GM19043 (cell line): ENCODE data around the gene LMO7.

Experiments used
- ATAC-seq: cut with Tn5 transposase; IDR thresholded peaks from one replicate; pipeline ENCODE4 v1.9.1; 2021; ENCODE audit warnings: low read depth; ENCODE audit not compliant: unreplicated experiment

The LMO7 gene

GRCh38 chr13:75873494-75873893, 237.4 kb downstream of the LMO7 start:
- no peak for ATAC-seq

- ATAC-seq, result no peak
Observed at GRCh38 chr13:75875450-75875849, 239.3 kb downstream of the LMO7 start.

- ATAC-seq, result peak; percentile 95
Observed at GRCh38 chr13:75876142-75877050, 240.3 kb downstream of the LMO7 start.

DNA sequence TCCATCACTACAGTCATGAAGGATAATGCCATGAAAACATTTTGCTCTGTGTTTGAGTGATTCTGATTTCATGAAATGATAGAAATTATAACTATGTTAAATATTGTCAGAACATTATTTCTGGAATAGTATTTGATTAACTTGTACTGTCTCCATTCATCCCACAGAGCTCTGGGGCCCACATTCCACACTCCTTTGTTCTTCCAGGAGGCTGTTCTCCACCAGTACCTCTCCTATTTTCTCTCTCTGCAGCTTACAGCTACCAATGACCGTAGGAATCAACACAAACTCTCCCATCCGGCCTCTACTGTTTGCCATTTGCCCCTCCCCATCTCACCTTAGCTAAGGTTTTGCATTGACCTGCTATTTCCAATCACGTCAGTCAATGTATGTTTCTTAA, 240.9 kb downstream of the LMO7 start:
- ATAC-seq, result no peak

- no peak for ATAC-seq
Observed at GRCh38 chr13:75879656-75880055, 243.5 kb downstream of the LMO7 start.

- ATAC-seq, result no peak
Observed at GRCh38 chr13:75881109-75881775, 245.1 kb downstream of the LMO7 start.

DNA sequence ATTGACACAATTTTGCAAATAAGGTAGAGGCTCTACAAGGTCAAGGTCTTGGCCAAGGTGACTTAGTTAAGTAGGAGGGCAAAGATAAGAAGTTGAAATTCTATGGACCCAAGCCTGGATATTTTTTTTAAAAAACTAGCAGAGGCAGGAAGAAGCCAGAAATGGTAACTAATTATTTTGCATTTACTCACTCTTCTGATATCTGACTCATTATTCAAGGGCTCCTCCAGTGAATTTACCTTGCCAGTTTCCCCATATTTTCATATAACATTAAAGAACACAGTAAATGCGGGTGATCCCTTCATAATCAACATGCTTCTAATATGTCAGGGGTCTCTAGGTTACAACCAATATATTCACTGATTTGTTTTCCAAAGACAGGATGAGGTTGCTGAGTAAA, 246.1 kb downstream of the LMO7 start:
- ATAC-seq, result no peak

- ATAC-seq, result no peak
Observed at GRCh38 chr13:75889427-75889826, 253.3 kb downstream of the LMO7 start.

DNA sequence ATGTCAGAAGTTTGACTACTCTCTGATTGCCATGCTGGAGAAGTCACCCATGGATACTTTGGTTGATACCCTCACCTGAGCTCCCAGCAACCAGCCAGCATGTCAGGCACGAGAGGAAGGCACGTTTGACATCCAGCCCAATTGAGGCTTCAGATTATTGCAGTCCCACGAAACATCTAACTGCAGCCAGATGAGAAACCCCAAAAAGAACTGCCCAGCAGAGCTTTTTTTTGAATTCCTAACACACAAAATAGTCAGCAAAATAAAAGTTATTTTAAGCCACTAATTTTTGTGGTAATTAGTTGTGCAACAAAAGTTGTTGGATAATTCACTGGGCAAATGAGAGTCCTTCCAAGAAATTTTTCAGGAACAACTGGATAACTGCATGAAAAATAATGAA, 259.0 kb downstream of the LMO7 start:
- no peak for ATAC-seq

DNA sequence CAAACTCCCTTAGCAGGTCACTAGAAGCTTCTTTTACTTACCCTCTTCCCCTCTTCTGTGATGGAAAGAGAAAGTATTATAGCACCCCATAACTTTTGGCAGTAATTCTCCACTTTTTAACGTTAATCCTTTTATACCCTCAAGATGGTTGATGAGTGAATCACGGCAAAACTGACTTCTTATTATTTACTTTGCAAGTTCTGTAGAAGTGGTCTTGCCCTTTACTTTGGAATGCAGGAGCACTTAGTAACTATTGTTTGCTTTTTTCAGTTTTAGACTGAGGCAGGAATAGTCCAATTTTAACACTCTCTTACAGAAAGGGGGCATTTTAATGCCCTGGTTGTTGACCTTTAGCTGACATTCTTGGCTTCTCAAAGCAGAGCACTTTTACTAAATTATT, 260.1 kb downstream of the LMO7 start:
- ATAC-seq, result no peak

DNA sequence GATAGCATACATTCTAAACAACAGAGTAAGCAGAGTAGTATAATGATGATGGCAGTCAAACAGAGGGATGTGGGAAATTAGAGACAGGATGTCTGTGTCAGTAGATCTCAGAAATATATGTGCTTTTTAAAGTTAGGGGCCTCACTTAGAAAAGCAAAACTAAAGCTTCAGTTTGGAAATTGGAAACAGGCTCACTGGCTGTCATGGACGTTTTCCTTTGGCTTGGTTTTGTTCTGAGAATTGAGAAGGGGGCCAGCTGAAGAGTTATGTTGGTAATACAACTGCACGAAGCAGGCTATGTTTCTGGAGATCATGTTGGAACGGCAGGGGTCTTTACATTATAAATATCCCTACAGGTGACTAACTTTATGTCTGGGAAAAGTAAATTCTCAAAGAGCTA, 261.3 kb downstream of the LMO7 start:
- no peak for ATAC-seq

DNA sequence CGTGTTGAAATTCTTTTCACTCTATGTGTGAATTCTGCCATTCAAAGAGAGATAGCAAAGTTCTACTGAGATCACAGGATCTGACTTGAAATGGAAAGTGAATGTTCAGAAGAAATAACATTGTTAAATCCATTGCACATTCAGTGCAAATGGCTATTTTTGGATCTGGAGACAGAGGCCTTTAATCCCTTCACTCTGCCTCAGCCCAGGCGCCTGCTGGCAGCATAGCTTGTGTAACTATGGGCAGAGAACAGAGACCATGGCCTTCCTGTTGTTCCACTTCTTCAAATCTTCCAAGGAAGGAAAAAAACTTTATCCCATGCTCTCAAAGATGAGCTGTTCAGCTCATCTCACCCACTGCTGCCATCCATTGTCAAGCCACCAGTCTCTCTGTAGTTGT, 265.4 kb downstream of the LMO7 start:
- no peak for ATAC-seq

DNA sequence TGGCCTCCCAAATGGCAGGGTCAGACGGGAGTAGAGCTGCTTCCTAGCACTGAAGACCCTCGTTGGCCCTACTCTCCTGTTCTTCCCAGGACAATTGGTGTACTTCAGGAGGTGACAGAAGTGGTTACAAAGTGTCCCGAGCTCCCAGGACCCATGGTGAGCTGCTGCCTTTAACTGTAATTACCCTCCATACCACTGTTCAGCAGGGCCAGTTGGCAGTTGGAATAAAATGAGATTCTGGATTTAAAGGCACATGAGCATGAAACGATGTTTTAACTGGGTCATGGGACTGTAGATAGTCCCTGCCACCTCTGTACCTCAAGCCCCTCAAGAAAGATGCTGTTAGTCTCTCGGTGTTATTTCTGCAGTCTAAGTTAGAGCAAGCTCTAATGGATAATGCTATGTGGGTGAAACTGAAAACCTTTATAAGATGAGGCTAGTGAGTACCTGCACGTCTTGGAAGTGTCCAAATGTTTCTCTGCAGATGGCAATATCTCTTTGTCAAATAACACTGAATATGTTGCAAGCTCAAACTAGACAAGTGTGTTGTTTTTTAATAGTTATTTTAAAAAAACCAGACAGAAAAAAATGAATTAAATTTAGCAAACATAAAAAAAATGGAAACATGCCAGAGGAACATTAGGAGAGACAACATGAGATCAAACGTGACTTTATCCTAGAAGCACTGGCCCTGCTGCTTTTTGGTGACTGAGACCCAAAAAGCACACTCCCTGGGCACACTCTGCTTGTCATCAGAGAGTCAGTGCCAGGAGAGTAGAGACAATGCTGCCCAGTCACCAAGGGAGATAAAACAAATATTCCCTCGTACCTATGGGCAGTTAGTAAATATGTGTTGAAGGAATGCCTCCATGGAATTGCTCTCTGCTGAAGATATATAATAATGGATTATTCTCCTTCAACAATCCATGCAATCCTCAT, 266.3 kb downstream of the LMO7 start:
- ATAC-seq, result no peak

DNA sequence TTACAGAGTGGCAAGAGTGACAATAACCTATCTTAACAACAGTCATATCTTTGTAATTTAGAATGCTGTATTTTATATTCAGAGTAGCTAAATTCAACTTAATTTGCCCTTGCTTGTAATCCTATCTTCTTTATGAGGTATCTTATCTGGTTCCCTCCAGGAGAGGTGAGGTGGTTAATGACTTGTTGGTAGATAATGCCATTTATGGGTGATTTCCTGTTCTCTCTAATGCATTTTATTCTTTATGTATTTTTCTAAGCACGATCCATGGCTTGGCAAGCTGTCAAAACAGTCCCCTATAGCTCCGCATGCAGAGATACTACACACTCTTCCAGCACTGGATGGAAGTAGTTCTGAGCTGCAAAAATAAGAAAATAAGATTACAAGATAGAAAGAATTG, 267.9 kb downstream of the LMO7 start:
- no peak for ATAC-seq

DNA sequence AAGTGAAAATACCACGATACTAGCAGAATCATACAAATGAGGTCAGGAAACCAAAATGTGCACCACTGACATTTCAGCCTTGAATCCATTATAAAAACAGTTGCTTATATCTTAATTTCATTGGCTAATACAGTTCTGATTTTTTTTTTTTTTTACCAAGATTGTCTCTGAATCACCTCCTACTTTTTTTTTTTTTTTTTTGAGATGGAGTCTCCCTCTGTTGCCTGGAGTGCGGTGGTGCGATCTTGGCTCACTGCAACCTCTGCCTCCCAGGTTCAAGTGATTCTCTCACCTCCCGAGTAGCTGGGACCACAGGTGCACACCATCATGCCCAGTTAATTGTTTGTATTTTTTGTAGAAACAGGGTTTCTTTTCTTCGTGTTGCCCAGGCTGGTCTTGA, 270.2 kb downstream of the LMO7 start:
- ATAC-seq, result no peak

GRCh38 chr13:75907044-75907443, 270.9 kb downstream of the LMO7 start:
- no peak for ATAC-seq

- no peak for ATAC-seq
Observed at GRCh38 chr13:75908141-75908540, 272.0 kb downstream of the LMO7 start.
